HCT116 (cell line): ENCODE measurements around the gene ARHGAP12. TPM values are rescaled to one million over a fixed set of nuclear protein-coding genes. Genes with fewer than 3 reads are reported as not detected.
A peak's percentile ranks its signal among the peaks of the same experiment; 100 is the strongest.

Experiments
- ATAC-seq: fragments of 200-7000 bp; cut with Tn5 transposase; 2 replicates; pipeline ENCODE4 v1.9.1; 2020; ENCODE audit warnings: mild to moderate bottlenecking, moderate library complexity
- BruUV-seq: library from RNA; stranded (reverse); fragments of 400-500 nt; replicated peaks from 2 replicates; lab custom pipeline; 2021; lab: Mats Ljungman, UMichigan
- CTCF ChIA-PET: fragments of 300-600 bp; sonication (Branson Sonifier 250); formaldehyde crosslinking; loops from one replicate; lab custom pipeline; 2021; ENCODE audit warnings: antibody characterized with exemption; lab: Charles Lee
- POLR2A ChIA-PET: fragments of 300-600, 350-600 bp; sonication (Branson Sonifier 250); formaldehyde crosslinking; loops from one replicate; lab custom pipeline; 2021; ENCODE audit warnings: antibody characterized with exemption; lab: Charles Lee
- RAD21 ChIA-PET, 2 experiments: fragments of 300-600 bp; sonication (Branson Sonifier 250); formaldehyde crosslinking; loops; one replicate each; lab custom pipeline; 2023; ENCODE audit warnings: low total read pairs in 2 of 2; ENCODE audit not compliant: uncharacterized antibody in 2 of 2, unreplicated experiment in 2 of 2, low non-redundant PET in 1 of 2; lab: Charles Lee
- DNase-seq: peaks from one replicate; pipeline ENCODE4 v3.0.0-alpha.2; 2010; ENCODE audit warnings: low read depth, low spot score
- H2AFZ ChIP-seq: fragments of 200-600 bp; shearing (Covaris generic), sonication (generic); 2 replicates; pipeline ENCODE4 v1.6.1; 2017; ENCODE audit warnings: low read depth, mixed run types, mixed read lengths, antibody characterized with exemption, low read length; ENCODE audit not compliant: poor library complexity, severe bottlenecking
- H3K27ac ChIP-seq: 2 replicates; pipeline ENCODE4 v1.5.1; 2012; ENCODE audit warnings: low read depth, low read length
- H3K27me3 ChIP-seq: fragments of 200-600 bp; sonication (generic); 2 replicates; pipeline ENCODE4 v1.6.1; 2016; ENCODE audit warnings: mixed run types, low read length, mixed read lengths; ENCODE audit not compliant: insufficient read depth
- H3K36me3 ChIP-seq, 2 experiments: fragments of 200-500 bp in 1 of 2; fragments of 200-600 bp in 1 of 2; sonication (Bioruptor generic) in 1 of 2; sonication (generic) in 1 of 2; 2 replicates each; pipeline versions ENCODE4 v1.5.1 to v1.6.1; 2014 to 2016; ENCODE audit warnings: low read length in 2 of 2, inconsistent platforms in 1 of 2, mixed read lengths in 1 of 2, mixed run types in 1 of 2; ENCODE audit not compliant: insufficient read depth in 2 of 2, control insufficient read depth in 1 of 2
- H3K4me1 ChIP-seq, 2 experiments: fragments of 200-600 bp in 1 of 2; sonication (generic) in 1 of 2; 2 replicates each; pipeline versions ENCODE4 v1.5.1 to v1.6.1; 2012 to 2017; ENCODE audit warnings: low read length in 2 of 2, inconsistent platforms in 1 of 2, mild to moderate bottlenecking in 1 of 2, mixed read lengths in 1 of 2, mixed run types in 1 of 2, moderate library complexity in 1 of 2; ENCODE audit not compliant: insufficient read depth in 2 of 2, control insufficient read depth in 1 of 2
- H3K4me2 ChIP-seq: fragments of 200-600 bp; sonication (generic); 2 replicates; pipeline ENCODE4 v1.6.1; 2017; ENCODE audit warnings: mixed run types, low read length, mixed read lengths
- H3K4me3 ChIP-seq, 2 experiments: fragments of 200-600 bp in 1 of 2; sonication (generic) in 1 of 2; replicated peaks in 1 of 2; 2 replicates each; pipeline ENCODE4 v1.5.1; 2011 to 2016; ENCODE audit warnings: low read length in 2 of 2, control low read depth in 1 of 2, low read depth in 1 of 2, mild to moderate bottlenecking in 1 of 2, mixed read lengths in 1 of 2, mixed run types in 1 of 2
- H3K79me2 ChIP-seq: fragments of 200-600 bp; sonication (generic); 2 replicates; pipeline ENCODE4 v1.6.1; 2017; ENCODE audit warnings: mild to moderate bottlenecking, mixed run types, low read length, moderate library complexity, mixed read lengths; ENCODE audit not compliant: insufficient read depth
- H3K9ac ChIP-seq: fragments of 200-600 bp; sonication (generic); 2 replicates; pipeline ENCODE4 v1.6.1; 2016; ENCODE audit warnings: low read length, mixed read lengths
- H3K9me2 ChIP-seq: fragments of 200-600 bp; sonication (generic), shearing (Covaris generic); 2 replicates; pipeline ENCODE4 v1.6.1; 2017; ENCODE audit warnings: mixed run types, mild to moderate bottlenecking, moderate library complexity; ENCODE audit not compliant: insufficient read depth
- H3K9me3 ChIP-seq, 2 experiments: fragments of 200-500 bp in 1 of 2; fragments of 200-600 bp in 1 of 2; sonication (Bioruptor generic) in 1 of 2; sonication (generic) in 1 of 2; 2 replicates each; pipeline ENCODE4 v1.6.1; 2014 to 2017; ENCODE audit warnings: low read length in 2 of 2, mixed read lengths in 2 of 2, inconsistent platforms in 1 of 2, low read depth in 1 of 2, mild to moderate bottlenecking in 1 of 2, mixed run types in 1 of 2, moderate library complexity in 1 of 2; ENCODE audit not compliant: control insufficient read depth in 1 of 2, insufficient read depth in 1 of 2
- H4K20me1 ChIP-seq: fragments of 200-600 bp; sonication (generic), shearing (Covaris generic); 2 replicates; pipeline ENCODE4 v1.6.1; 2017; ENCODE audit warnings: mixed run types, mild to moderate bottlenecking, moderate library complexity; ENCODE audit not compliant: insufficient read depth
- CBX3 ChIP-seq: IDR thresholded peaks from 2 replicates; pipeline ENCODE4 v1.6.1; 2012; ENCODE audit warnings: low read depth
- CEBPB ChIP-seq: IDR thresholded peaks from 2 replicates; pipeline ENCODE4 v1.6.1; 2012; ENCODE audit warnings: low read depth
- ELF1 ChIP-seq: IDR thresholded peaks from 2 replicates; pipeline ENCODE4 v1.6.1; 2012; ENCODE audit warnings: low read depth, borderline replicate concordance
- EZH2 ChIP-seq: fragments of 200-600 bp; sonication (generic); IDR thresholded peaks from 2 replicates; pipeline ENCODE4 v1.6.1; 2017; ENCODE audit warnings: antibody characterized with exemption, mixed run types
- EZH2phosphoT487 ChIP-seq: fragments of 200-600 bp; IDR thresholded peaks from 2 replicates; pipeline ENCODE4 v1.6.1; 2018; ENCODE audit warnings: antibody characterized with exemption, borderline replicate concordance
- FOSL1 ChIP-seq: IDR thresholded peaks from 2 replicates; pipeline ENCODE4 v1.6.1; 2012; ENCODE audit warnings: low read depth
- JUND ChIP-seq: IDR thresholded peaks from 2 replicates; pipeline ENCODE4 v1.6.1; 2012
- POLR2A ChIP-seq: IDR thresholded peaks from 2 replicates; pipeline ENCODE4 v1.7.0; 2011; ENCODE audit warnings: borderline replicate concordance; ENCODE audit not compliant: insufficient read depth, insufficient read length; ENCODE audit errors: extremely low read depth
- POLR2AphosphoS5 ChIP-seq: IDR thresholded peaks from 2 replicates; pipeline ENCODE4 v1.6.1; 2011; ENCODE audit warnings: mild to moderate bottlenecking, low read depth, low read length, moderate library complexity
- RAD21 ChIP-seq: IDR thresholded peaks from 2 replicates; pipeline ENCODE4 v1.6.1; 2012; ENCODE audit warnings: low read depth, mild to moderate bottlenecking
- SIN3A ChIP-seq: IDR thresholded peaks from 2 replicates; pipeline ENCODE4 v1.6.1; 2012; ENCODE audit warnings: low read depth
- SRF ChIP-seq: IDR thresholded peaks from 2 replicates; pipeline ENCODE4 v1.6.1; 2012; ENCODE audit warnings: low read depth
- TCF7L2 ChIP-seq: IDR thresholded peaks from 2 replicates; pipeline ENCODE4 v1.7.0; 2011; ENCODE audit warnings: borderline replicate concordance, inconsistent platforms; ENCODE audit not compliant: insufficient read depth, insufficient read length; ENCODE audit errors: extremely low read depth
- ZFX ChIP-seq: fragments of 450-650 bp; IDR thresholded peaks from 2 replicates; pipeline ENCODE4 v1.6.1; 2017
- intact Hi-C: fragments of 100-400 bp; cut with micrococcal nuclease; formaldehyde crosslinking; loops from 2 replicates; pipeline ENCODE4 v1.10.0; 2022
- total RNA-seq: library from RNA; stranded (reverse); gene quantifications from one replicate; pipeline ENCODE4 v1.2.1, GENCODE V29; 2021; ENCODE audit not compliant: unreplicated experiment
- TF ChIP-seq, protein P1 (sequence below): IDR thresholded peaks from 2 replicates; pipeline ENCODE4 v1.6.1; 2012; ENCODE audit warnings: low read depth
- TF ChIP-seq, protein P2 (sequence below), 3 experiments: fragments of 200-600 bp in 1 of 3; sonication (generic) in 1 of 3; IDR thresholded peaks in 2 of 3; conservative IDR thresholded peaks in 1 of 3; 2 replicates each; pipeline ENCODE4 v1.5.1; 2012 to 2017; ENCODE audit warnings: low read depth in 2 of 3, low read length in 2 of 3, antibody characterized with exemption in 1 of 3, borderline replicate concordance in 1 of 3, control low read depth in 1 of 3, mild to moderate bottlenecking in 1 of 3, mixed read lengths in 1 of 3, mixed run types in 1 of 3, moderate library complexity in 1 of 3; ENCODE audit not compliant: insufficient read depth in 1 of 3
- TF ChIP-seq, protein P3 (sequence below): IDR thresholded peaks from 2 replicates; pipeline ENCODE4 v1.6.1; 2012

The ARHGAP12 gene
- total RNA-seq, 1 experiment from 2014 or later = 80.3 TPM

GRCh38 chr10:31886885-31887284 is 41.7 kb downstream of the ARHGAP12 start:
- no TSS peak for BruUV-seq
- intact Hi-C loops = no loop called here
- Histone ChIP-seq H3K9ac (peak overlapping the region; percentile 55; the same call in 1 of the 2 replicates), H3K4me1 (peaks cover 81 to 97% of the 10 kb centered on the region in 2 experiments), H3K27ac (peak overlapping the region; percentile 82), H3K9me2 (no peaks in the 10 kb centered on the region), H3K9me3 (no peaks in the 10 kb centered on the region), H3K4me3 (no peak overlapping the region), H4K20me1 (no peaks in the 10 kb centered on the region), H3K27me3 (no peaks in the 10 kb centered on the region), H3K79me2 (peaks cover 99% of the 10 kb centered on the region), H3K4me2 (peak overlapping the region; percentile 76), H2AFZ (no peak overlapping the region), H3K36me3 (no peaks in the 10 kb centered on the region; a peak in 1 of 4 replicates)
- ChIA-PET POLR2A (interaction anchor here (1.5 kb wide), 1 partner anchor 9 kb away, joined by 4 read pairs; no protein-coding TSS in a partner anchor), CTCF (no interaction called here), RAD21 (no interaction called here)
- TF ChIP-seq, protein P1, sequence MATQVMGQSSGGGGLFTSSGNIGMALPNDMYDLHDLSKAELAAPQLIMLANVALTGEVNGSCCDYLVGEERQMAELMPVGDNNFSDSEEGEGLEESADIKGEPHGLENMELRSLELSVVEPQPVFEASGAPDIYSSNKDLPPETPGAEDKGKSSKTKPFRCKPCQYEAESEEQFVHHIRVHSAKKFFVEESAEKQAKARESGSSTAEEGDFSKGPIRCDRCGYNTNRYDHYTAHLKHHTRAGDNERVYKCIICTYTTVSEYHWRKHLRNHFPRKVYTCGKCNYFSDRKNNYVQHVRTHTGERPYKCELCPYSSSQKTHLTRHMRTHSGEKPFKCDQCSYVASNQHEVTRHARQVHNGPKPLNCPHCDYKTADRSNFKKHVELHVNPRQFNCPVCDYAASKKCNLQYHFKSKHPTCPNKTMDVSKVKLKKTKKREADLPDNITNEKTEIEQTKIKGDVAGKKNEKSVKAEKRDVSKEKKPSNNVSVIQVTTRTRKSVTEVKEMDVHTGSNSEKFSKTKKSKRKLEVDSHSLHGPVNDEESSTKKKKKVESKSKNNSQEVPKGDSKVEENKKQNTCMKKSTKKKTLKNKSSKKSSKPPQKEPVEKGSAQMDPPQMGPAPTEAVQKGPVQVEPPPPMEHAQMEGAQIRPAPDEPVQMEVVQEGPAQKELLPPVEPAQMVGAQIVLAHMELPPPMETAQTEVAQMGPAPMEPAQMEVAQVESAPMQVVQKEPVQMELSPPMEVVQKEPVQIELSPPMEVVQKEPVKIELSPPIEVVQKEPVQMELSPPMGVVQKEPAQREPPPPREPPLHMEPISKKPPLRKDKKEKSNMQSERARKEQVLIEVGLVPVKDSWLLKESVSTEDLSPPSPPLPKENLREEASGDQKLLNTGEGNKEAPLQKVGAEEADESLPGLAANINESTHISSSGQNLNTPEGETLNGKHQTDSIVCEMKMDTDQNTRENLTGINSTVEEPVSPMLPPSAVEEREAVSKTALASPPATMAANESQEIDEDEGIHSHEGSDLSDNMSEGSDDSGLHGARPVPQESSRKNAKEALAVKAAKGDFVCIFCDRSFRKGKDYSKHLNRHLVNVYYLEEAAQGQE = no peak
- TF ChIP-seq RAD21 (no peak), EZH2 (no peak), JUND (no peak), EZH2phosphoT487 (no peak), POLR2A (no peak), TCF7L2 (no peak), ZFX (no peak), CBX3 (no peak), POLR2AphosphoS5 (no peak), SIN3A (no peak), ELF1 (no peak), CEBPB (no peak), SRF (no peak), FOSL1 (no peak)
- TF ChIP-seq, protein P2, sequence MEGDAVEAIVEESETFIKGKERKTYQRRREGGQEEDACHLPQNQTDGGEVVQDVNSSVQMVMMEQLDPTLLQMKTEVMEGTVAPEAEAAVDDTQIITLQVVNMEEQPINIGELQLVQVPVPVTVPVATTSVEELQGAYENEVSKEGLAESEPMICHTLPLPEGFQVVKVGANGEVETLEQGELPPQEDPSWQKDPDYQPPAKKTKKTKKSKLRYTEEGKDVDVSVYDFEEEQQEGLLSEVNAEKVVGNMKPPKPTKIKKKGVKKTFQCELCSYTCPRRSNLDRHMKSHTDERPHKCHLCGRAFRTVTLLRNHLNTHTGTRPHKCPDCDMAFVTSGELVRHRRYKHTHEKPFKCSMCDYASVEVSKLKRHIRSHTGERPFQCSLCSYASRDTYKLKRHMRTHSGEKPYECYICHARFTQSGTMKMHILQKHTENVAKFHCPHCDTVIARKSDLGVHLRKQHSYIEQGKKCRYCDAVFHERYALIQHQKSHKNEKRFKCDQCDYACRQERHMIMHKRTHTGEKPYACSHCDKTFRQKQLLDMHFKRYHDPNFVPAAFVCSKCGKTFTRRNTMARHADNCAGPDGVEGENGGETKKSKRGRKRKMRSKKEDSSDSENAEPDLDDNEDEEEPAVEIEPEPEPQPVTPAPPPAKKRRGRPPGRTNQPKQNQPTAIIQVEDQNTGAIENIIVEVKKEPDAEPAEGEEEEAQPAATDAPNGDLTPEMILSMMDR (IDR thresholded peaks at IDR 0.05 in 2 of 3, conservative IDR thresholded peaks at IDR 0.05 in 1 of 3; ENCODE audit: borderline replicate concordance in 1 of 3, insufficient read depth in 1 of 3, low read depth in 2 of 3, low read length in 2 of 3) = no peak
- TF ChIP-seq, protein P3, sequence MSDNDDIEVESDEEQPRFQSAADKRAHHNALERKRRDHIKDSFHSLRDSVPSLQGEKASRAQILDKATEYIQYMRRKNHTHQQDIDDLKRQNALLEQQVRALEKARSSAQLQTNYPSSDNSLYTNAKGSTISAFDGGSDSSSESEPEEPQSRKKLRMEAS = no peak
- ATAC-seq (no peak), DNase-seq (no peak)
